Erythroblast (primary cell): ENCODE data around the gene RAB43.

ENCODE experiments used
- GATA1 ChIP-seq: IDR thresholded peaks from 2 replicates; pipeline ENCODE4 v1.6.1; 2011; ENCODE audit warnings: low read depth, mild to moderate bottlenecking, control low read depth, low read length, moderate library complexity
- POLR2A ChIP-seq: IDR thresholded peaks from 2 replicates; pipeline ENCODE4 v1.6.1; 2011; ENCODE audit warnings: mild to moderate bottlenecking, low read length

GRCh38 chr3:129118745-129119144, 2.9 kb downstream of the RAB43 start:
- no peak for TF ChIP-seq POLR2A
- no peak for TF ChIP-seq GATA1
